Natural killer cell (primary cell): ENCODE data around the gene PBX2. TPM values are rescaled to one million over a fixed set of nuclear protein-coding genes. Genes with fewer than 3 reads are reported as not detected.

Experiments
- ATAC-seq, 3 donors: fragments of 150-1000 bp in 2 of 3; fragments of 200-7000 bp in 1 of 3; cut with Tn5 transposase; 1 replicate in 1 of 3; 2 replicates in 2 of 3; pipeline ENCODE4 v1.10.0; 2021; ENCODE audit warnings: mild to moderate bottlenecking in 2 of 3, moderate library complexity in 2 of 3
- DNase-seq, 2 donors: peaks; one replicate each; pipeline versions ENCODE4 v3.0.0 to v3.0.0-alpha.2; 2013 to 2021; ENCODE audit warnings: mixed read lengths in 1 of 2
- H3K27ac ChIP-seq: one replicate; pipeline ENCODE4 v1.5.1; 2013; ENCODE audit warnings: mild to moderate bottlenecking, low read length
- H3K27me3 ChIP-seq: one replicate; pipeline ENCODE4 v1.6.1; 2013; ENCODE audit warnings: low read length; ENCODE audit not compliant: control insufficient read depth, insufficient read depth
- H3K36me3 ChIP-seq: one replicate; pipeline ENCODE4 v1.6.1; 2013; ENCODE audit warnings: low read length; ENCODE audit not compliant: control insufficient read depth, insufficient read depth
- H3K4me1 ChIP-seq: one replicate; pipeline ENCODE4 v1.6.1; 2013; ENCODE audit warnings: low read length; ENCODE audit not compliant: control insufficient read depth, insufficient read depth
- H3K4me3 ChIP-seq: one replicate; pipeline ENCODE4 v1.5.1; 2013; ENCODE audit warnings: low read length
- H3K9me3 ChIP-seq: one replicate; pipeline ENCODE4 v1.6.1; 2013; ENCODE audit warnings: low read length; ENCODE audit not compliant: control insufficient read depth, insufficient read depth
- H3K27ac Mint-ChIP-seq, 2 donors: one replicate each; pipeline ENCODE4 v1.8.0; 2022; ENCODE audit warnings: mild to moderate bottlenecking in 2 of 2, mixed read lengths in 2 of 2, moderate library complexity in 1 of 2
- H3K27me3 Mint-ChIP-seq, 2 donors: one replicate each; pipeline ENCODE4 v1.8.0; 2022; ENCODE audit warnings: low read depth in 2 of 2, mixed read lengths in 2 of 2
- H3K36me3 Mint-ChIP-seq: one replicate; pipeline ENCODE4 v1.8.0; 2022; ENCODE audit warnings: mixed read lengths
- H3K4me1 Mint-ChIP-seq, 2 donors: one replicate each; pipeline ENCODE4 v1.8.0; 2022; ENCODE audit warnings: mixed read lengths in 2 of 2
- H3K4me3 Mint-ChIP-seq: one replicate; pipeline ENCODE4 v1.8.0; 2022; ENCODE audit warnings: mild to moderate bottlenecking, moderate library complexity, mixed read lengths
- H3K9me3 Mint-ChIP-seq, 2 donors: one replicate each; pipeline ENCODE4 v1.8.0; 2022; ENCODE audit warnings: mixed read lengths in 2 of 2
- CTCF ChIP-seq: fragments of 200-600 bp; IDR thresholded peaks from one replicate; pipeline ENCODE4 v1.8.0; 2022; ENCODE audit warnings: antibody characterized with exemption
- WGBS: methylation state at CpG from one replicate; pipeline ENCODE4 v1.1.7; 2013; ENCODE audit warnings: missing lambda C conversion rate; ENCODE audit not compliant: insufficient coverage; 5-methylcytosine and 5-hydroxymethylcytosine counted together
- intact Hi-C: fragments of 100-400 bp; cut with micrococcal nuclease; formaldehyde crosslinking; loops from one replicate; pipeline ENCODE4 v1.14.2; 2022
- total RNA-seq, 4 donors: library from RNA; stranded (reverse); fragments of 120-200 nt in 1 of 4; gene quantifications; one replicate each; pipeline versions ENCODE4 v1.2.3 to v1.2.4, GENCODE V29; 2013 to 2022

Gene PBX2
- total RNA-seq, 3 donors from 2014 or later (not counting 1 experiment from before 2014, with no cell fraction given): 111 to 116 (median 112) TPM

DNA sequence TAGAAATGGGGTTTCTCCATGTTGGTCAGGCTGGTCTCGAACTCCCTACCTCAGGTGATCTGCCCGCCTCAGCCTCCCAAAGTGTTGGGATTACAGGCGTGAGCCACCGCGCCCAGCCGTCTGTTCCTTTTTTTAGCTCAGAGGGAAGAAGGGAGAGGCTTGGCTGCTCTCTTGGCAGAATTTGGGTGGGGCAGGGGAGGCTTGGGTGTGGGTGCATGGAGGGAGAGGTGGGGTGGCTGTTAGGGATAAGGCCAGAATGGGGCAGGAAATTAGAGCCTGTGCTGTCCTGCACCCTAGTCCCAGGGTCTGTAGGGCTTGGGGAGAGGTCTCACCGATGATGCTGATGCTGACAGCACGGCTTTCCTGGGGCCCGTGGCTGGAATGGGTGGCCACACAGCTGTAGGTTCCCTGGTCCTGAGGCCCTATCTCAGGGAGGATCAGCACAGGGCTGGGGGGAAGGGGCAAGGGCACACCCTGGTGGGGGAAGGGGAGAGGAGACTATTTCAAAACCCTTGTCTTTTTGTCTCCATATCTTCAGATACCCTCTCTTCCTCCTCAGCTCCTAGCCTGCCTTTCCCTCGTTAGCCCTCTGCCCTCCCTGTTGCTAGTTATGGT, 8.0 kb downstream of the PBX2 start:
- 92% methylated on average over 10 of the region's 10 CpGs for WGBS
- peaks cover 44 to 65% of the 10 kb centered on the region in 2 donors for H3K4me1 Mint-ChIP-seq
- intact Hi-C loops: no loop called here
- DNase-seq (no peak), ATAC-seq (no peak)
- Histone ChIP-seq H3K4me1 (peaks cover 32% of the 10 kb centered on the region), H3K36me3 (peaks cover 47% of the 10 kb centered on the region), H3K4me3 (no peak overlapping the region), H3K27ac (no peak overlapping the region), H3K27me3 (no peaks in the 10 kb centered on the region), H3K9me3 (no peaks in the 10 kb centered on the region)
- H3K4me3 Mint-ChIP-seq: no peak overlapping the region
- H3K9me3 Mint-ChIP-seq: no peaks in the 10 kb centered on the region
- H3K36me3 Mint-ChIP-seq: peaks cover 12% of the 10 kb centered on the region
- no peaks in the 10 kb centered on the region for H3K27me3 Mint-ChIP-seq
- H3K27ac Mint-ChIP-seq: peak overlapping the region in 1 of 2 donors; percentile 97
- TF ChIP-seq CTCF: no peak

DNA sequence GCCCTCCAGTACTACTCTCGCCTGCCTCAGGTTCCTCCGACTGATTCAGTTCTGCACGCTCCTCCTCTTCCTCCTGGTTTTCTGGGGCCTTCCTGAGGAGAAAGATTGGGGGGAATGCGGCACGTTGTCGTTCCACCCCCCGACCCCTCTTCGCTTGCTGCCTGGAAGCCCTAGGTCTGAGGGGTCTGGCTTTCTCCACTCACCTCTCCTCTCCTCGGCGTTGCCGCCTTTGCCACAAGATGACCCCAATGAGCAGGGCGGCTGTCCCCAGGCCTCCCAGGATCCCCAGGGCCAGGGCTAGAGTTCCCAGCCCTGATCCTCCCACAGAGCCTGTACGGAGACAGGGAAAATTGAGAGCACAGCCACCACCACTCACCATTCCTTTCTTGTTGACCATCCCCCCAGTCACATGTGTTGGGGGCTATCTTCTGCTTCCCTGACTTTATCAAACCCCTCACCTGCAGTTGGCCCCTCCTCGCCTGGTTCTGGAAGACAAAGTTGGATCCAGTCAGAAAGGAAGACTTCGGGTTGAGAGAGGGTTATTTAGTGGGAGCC, 8.8 kb downstream of the PBX2 start:
- H3K27me3 Mint-ChIP-seq: no peaks in the 10 kb centered on the region
- no peak for TF ChIP-seq CTCF
- Histone ChIP-seq H3K27ac (no peak overlapping the region), H3K9me3 (no peaks in the 10 kb centered on the region), H3K4me3 (no peak overlapping the region), H3K4me1 (peaks cover 33% of the 10 kb centered on the region), H3K36me3 (peaks cover 39% of the 10 kb centered on the region), H3K27me3 (no peaks in the 10 kb centered on the region)
- peak overlapping the region in 1 of 2 donors; percentile 97 for H3K27ac Mint-ChIP-seq
- ATAC-seq (no peak), DNase-seq (no peak)
- intact Hi-C loops: no loop called here
- H3K36me3 Mint-ChIP-seq: peaks cover 4% of the 10 kb centered on the region
- peak overlapping the region; percentile 25 for H3K4me3 Mint-ChIP-seq
- 95% methylated on average over 15 of the region's 15 CpGs for WGBS
- no peaks in the 10 kb centered on the region for H3K9me3 Mint-ChIP-seq
- peaks cover 45 to 65% of the 10 kb centered on the region in 2 donors for H3K4me1 Mint-ChIP-seq

DNA sequence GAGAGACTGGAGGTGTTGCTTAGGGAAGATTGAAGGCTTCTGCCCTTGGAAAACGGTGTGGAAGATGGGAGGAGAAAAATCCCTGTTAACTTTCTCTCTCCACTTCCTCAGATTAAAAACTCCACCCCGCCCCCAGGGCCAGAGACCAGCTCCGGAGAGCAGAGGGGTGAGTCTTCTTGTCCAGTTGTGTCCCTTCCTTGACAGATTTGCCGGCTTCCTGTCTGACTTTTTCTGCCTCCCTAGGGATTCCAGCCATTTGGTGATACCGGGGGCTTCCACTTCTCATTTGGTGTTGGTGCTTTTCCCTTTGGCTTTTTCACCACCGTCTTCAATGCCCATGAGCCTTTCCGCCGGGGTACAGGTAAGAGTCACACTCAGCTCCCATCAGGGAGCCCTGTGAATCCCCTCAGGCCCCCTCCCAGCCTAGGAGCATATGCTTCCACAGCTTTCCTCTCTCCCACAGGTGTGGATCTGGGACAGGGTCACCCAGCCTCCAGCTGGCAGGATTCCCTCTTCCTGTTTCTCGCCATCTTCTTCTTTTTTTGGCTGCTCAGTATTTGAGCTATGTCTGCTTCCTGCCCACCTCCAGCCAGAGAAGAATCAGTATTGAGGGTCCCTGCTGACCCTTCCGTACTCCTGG, 10.1 kb downstream of the PBX2 start:
- no peak for DNase-seq
- 87% methylated on average over 9 of the region's 10 CpGs for WGBS
- Histone ChIP-seq H3K36me3 (peaks cover 36% of the 10 kb centered on the region), H3K27ac (no peak overlapping the region), H3K9me3 (no peaks in the 10 kb centered on the region), H3K4me3 (no peak overlapping the region), H3K27me3 (no peaks in the 10 kb centered on the region), H3K4me1 (peaks cover 43% of the 10 kb centered on the region)
- no peak for TF ChIP-seq CTCF
- H3K27ac Mint-ChIP-seq: peak overlapping the region; percentile 97
- no peaks in the 10 kb centered on the region for H3K9me3 Mint-ChIP-seq
- H3K27me3 Mint-ChIP-seq: no peaks in the 10 kb centered on the region
- peaks cover 55 to 71% of the 10 kb centered on the region in 2 donors for H3K4me1 Mint-ChIP-seq
- H3K36me3 Mint-ChIP-seq: no peaks in the 10 kb centered on the region
- peak overlapping the region; percentile 41 for H3K4me3 Mint-ChIP-seq
- intact Hi-C loops: loop anchor here (5.0 to 10.0 kb wide), 2 partner anchors 515 to 792 kb away; partner anchors contain the start of genes C6orf47, CSNK2B, GPANK1 and LY6G5B
- ATAC-seq: no peak
